Adipocyte (in vitro differentiated cells): ENCODE data around the gene HGD.
A peak's percentile ranks its signal among the peaks of the same experiment; 100 is the strongest.
"Not testable (repeated sequence)": the region's sequence is repeated elsewhere in the genome, so short reads cannot be mapped to it uniquely, and the experiment has no call there.

ENCODE experiments used
- DNase-seq: peaks from one replicate; pipeline ENCODE4 v3.0.0-alpha.2; 2015; ENCODE audit warnings: low read depth
- H3K27me3 ChIP-seq: replicated peaks from 2 replicates; pipeline ENCODE4 v1.7.0; 2013; ENCODE audit warnings: mild to moderate bottlenecking, low read length, moderate library complexity; ENCODE audit not compliant: control insufficient read depth, insufficient read depth
- H3K36me3 ChIP-seq: 2 replicates; pipeline ENCODE4 v1.7.0; 2013; ENCODE audit warnings: low read length, mild to moderate bottlenecking, moderate library complexity; ENCODE audit not compliant: control insufficient read depth, insufficient read depth, severe bottlenecking
- H3K4me1 ChIP-seq: 2 replicates; pipeline ENCODE4 v1.7.0; 2013; ENCODE audit warnings: mild to moderate bottlenecking, low read length, moderate library complexity; ENCODE audit not compliant: control insufficient read depth, insufficient read depth
- H3K4me3 ChIP-seq: 2 replicates; pipeline ENCODE4 v1.7.0; 2013; ENCODE audit warnings: mild to moderate bottlenecking, low read length, moderate library complexity
- H3K9ac ChIP-seq: 2 replicates; pipeline ENCODE4 v1.7.0; 2013; ENCODE audit warnings: mild to moderate bottlenecking, low read length, moderate library complexity
- H3K9me3 ChIP-seq: 2 replicates; pipeline ENCODE4 v1.7.0; 2013; ENCODE audit warnings: mild to moderate bottlenecking, low read length, moderate library complexity; ENCODE audit not compliant: control insufficient read depth

HGD gene

DNA sequence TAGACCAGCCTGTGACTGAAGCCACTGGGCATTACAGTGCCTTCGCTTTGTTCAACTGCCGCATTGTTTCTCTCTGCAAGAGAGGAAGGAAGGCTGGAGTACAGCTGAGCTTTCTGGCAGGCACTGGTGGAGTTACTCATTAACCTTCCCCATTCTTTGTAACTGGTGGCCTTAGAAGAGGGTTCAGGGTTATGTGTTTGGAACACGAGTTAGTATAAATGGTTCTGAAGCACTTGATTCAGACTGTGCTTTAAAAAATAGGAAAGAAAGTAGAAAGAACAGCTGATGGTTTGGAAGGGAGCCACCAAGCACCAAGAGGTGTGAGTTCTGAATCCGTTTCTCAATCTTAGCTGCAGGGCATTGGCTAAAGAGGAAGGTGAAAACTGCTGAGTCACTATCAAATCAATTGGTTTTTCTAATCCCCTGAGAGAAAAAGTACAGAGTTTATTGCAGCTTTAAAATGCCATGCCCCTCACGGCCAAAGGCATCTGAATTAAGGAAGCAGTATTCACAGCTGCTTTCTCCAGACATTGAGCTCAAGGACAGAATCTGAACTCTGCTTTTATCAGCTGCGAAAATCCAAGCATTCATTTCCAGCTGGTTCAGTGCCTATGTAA lies 3.6 kb downstream of the HGD start:
- no peaks in the 10 kb centered on the region for H3K36me3 ChIP-seq
- peak overlapping the region; percentile 71 for H3K4me3 ChIP-seq
- peak; percentile 90 for DNase-seq

DNA sequence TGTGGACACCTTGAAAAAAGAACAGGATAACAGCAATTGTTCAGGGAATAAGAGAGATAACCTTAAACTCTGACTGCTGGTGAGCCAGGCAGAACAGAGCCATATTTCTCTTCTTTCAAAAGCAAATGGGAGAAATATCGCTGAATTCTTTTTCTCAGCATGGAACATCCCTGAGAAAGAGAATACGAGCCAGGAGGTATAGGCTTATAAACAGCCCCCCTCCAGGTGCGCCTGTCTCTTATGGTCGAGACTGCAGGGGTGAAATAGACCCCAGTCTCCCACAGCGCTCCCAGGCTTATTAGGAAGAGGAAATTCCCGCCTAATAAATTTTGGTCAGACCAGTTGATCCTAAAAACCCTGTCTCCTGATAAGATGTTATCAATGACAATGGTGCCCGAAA lies 4.8 kb downstream of the HGD start:
- H3K36me3 ChIP-seq, H3K9ac ChIP-seq, H3K27me3 ChIP-seq, H3K9me3 ChIP-seq, H3K4me3 ChIP-seq, DNase-seq: not testable (repeated sequence)
- H3K4me1 ChIP-seq: peaks cover 15% of the 10 kb centered on the region

More for the DNA sequence above, 3.6 kb downstream of the HGD start:
- Histone ChIP-seq H3K9ac (peak overlapping the region; percentile 68), H3K27me3 (no peaks in the 10 kb centered on the region), H3K9me3 (no peaks in the 10 kb centered on the region), H3K4me1 (peaks cover 21% of the 10 kb centered on the region)

DNA sequence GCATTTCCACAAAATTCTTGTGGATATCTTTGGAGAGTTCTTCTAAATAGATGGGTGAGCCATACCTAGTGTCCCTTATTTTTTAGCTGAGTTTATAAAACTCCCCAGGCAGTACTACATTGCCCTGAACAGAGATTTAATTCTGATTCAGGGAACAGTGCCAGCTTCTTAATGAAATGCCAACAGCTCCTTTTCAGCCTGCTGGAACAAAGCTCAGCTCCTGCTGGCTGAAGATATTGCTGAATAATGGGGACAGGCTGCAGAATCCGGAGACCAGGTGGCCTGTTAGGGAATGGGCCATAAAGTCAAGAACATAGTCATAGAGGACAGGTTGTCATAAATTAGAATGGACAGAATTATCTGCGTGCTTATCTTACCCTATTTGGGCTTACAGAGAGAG lies 8.9 kb downstream of the HGD start:
- Histone ChIP-seq H3K36me3 (no peaks in the 10 kb centered on the region), H3K4me1 (peaks cover 4% of the 10 kb centered on the region), H3K4me3 (no peak overlapping the region), H3K9ac (no peak overlapping the region), H3K9me3 (no peaks in the 10 kb centered on the region), H3K27me3 (no peaks in the 10 kb centered on the region)
- DNase-seq: no peak

DNA sequence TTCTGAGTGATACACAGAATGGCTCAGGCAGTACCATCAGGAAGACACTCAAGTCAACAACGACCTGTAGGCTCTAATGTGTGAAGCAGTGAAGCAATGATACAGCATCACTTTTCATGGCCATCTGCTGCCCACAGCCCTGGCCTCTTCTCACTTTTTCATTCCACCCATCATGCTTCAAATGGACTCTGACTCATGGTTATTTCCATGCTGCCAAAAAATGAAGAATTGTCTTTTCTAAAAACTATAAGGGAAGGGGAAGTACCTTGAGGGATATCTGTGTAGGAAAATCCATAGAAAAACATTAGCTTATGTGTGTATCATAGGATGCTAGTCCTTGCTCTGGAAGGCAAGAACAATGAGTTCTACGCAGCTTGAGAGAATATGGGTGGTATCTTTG lies 11.5 kb downstream of the HGD start:
- H3K27me3 ChIP-seq: no peaks in the 10 kb centered on the region
- no peak overlapping the region for H3K4me3 ChIP-seq

DNA sequence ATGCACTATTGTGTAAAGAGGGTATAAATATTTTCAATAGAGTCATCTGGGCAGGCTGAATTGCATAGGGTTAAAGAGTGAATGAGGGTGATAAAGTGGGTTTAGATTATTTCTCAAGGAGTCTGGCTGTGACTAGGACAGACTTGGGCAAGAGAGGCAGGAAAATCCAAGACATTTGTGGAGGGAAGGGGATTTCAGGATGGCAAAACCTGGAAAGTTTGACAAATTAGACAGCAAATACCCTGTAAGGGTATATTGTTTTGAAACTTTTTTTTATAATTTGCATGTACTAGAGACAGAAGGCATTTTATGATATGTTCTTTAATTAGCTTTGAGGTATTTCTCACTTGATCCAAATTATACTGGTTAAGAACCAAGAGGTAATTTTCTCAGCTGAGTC lies 17.1 kb downstream of the HGD start:
- no peaks in the 10 kb centered on the region for H3K36me3 ChIP-seq
- no peak overlapping the region for H3K4me3 ChIP-seq
- H3K4me1 ChIP-seq: no peaks in the 10 kb centered on the region
- no peaks in the 10 kb centered on the region for H3K27me3 ChIP-seq
- no peak overlapping the region for H3K9ac ChIP-seq
- DNase-seq: no peak
- no peaks in the 10 kb centered on the region for H3K9me3 ChIP-seq

More for the DNA sequence above, 11.5 kb downstream of the HGD start:
- Histone ChIP-seq H3K4me1 (no peaks in the 10 kb centered on the region), H3K36me3 (no peaks in the 10 kb centered on the region), H3K9ac (no peak overlapping the region), H3K9me3 (no peaks in the 10 kb centered on the region)
- DNase-seq: no peak

DNA sequence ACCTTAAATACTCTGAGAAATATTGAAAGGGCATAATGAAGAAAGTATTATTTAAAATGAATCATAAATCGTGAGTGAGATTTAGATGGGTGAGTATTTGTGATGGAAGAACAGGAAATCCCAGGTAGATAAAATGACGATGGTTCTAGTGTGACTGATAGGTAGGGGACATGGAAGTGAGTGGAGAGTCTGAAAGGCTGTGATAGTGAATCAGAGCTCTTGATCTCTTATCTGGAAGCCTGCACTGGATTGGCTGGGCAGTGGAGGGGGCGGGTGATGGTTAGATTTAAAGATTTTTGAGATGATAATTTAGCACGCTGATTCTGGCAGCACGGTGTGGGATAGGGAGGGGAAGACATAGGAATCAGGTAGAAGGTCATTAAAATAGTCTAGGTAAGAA lies 20.1 kb downstream of the HGD start:
- no peak overlapping the region for H3K9ac ChIP-seq
- no peaks in the 10 kb centered on the region for H3K9me3 ChIP-seq
- no peak for DNase-seq
- H3K27me3 ChIP-seq: no peaks in the 10 kb centered on the region
- H3K4me1 ChIP-seq: no peaks in the 10 kb centered on the region
- no peaks in the 10 kb centered on the region for H3K36me3 ChIP-seq
- H3K4me3 ChIP-seq: no peak overlapping the region

DNA sequence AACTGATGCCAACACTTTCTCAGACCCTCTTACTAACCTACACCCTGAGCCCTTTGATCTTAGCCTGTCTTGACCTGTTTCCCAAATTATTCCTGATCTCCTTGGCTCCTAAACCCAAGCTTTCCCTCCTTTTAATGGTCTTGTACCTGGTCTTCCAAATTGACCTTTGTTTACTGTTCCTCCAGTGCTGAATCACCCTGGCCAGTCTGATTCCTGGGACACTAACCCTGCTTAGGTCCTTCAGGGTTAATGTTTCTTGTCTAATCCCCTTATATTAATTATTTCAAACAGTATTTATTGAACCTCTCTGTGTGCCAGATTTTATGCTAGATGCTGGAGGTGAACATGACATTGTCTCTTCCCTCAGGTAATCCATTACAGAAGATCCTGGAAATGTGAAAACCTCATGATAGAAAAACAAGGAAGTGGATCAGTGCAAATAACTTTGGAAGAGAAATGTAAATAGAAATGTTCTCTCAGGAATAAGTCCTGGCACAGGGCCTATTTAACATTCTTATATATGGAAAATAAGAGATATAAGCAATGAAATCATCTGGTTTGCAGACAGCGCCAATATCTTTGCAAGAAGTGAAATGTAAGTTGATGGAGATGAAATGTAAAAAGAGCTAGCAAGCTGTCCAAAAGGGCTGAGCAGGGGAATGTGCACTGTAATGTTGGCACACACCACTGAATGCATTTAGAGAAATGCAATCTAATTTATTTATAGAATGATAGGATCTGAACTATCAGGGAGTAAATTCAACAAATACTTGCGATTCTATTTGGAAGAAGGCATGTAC lies 20.7 kb downstream of the HGD start:
- no peaks in the 10 kb centered on the region for H3K36me3 ChIP-seq
- no peaks in the 10 kb centered on the region for H3K27me3 ChIP-seq
- no peak overlapping the region for H3K9ac ChIP-seq
- DNase-seq: peak; percentile 61
- no peaks in the 10 kb centered on the region for H3K9me3 ChIP-seq
- no peaks in the 10 kb centered on the region for H3K4me1 ChIP-seq
- no peak overlapping the region for H3K4me3 ChIP-seq

DNA sequence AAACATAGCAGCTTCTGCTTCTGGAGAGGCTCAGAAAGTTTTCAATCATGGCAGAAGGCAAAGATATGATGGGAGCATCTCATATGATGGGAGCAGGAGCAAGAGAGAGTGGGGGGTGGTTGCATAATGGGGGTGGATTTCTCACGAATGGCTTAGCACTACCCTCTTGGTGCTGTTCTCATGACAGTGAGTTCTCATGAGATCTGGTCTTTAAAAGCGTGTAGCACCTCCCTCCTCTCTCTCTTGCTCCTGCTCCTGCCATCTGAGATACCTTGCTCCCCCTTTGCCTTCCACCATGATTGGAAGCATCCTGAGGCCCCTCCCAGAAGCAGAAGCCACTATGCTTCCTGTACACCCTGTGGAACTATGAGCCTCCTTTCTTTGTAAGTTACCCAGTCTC lies 22.2 kb downstream of the HGD start:
- Histone ChIP-seq H3K9me3 (no peaks in the 10 kb centered on the region), H3K36me3 (no peaks in the 10 kb centered on the region), H3K4me3 (no peak overlapping the region), H3K27me3 (no peaks in the 10 kb centered on the region), H3K4me1 (no peaks in the 10 kb centered on the region), H3K9ac (no peak overlapping the region)
- DNase-seq: no peak

DNA sequence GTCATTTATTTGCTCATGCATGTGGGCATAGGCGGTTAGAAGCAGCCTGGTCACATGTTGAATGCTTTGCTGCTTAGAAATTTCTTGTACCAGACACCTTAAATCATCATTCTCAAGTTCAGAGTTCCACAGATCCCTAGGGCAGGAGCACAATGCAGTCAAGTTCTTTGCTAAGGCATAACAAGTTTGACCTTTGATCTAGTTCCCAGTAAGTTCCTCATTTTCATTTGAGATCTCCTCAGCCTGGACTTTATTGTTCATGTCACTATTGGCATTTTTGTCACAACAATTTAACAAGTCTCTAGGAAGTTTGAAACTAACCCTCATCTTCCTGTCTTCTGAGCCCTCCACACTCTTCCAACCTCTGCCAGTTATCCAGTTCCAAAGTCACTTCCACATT lies 22.8 kb downstream of the HGD start:
- Histone ChIP-seq H3K36me3 (no peaks in the 10 kb centered on the region), H3K9me3 (no peaks in the 10 kb centered on the region), H3K9ac (no peak overlapping the region), H3K27me3 (no peaks in the 10 kb centered on the region), H3K4me3 (no peak overlapping the region), H3K4me1 (no peaks in the 10 kb centered on the region)
- DNase-seq: no peak

DNA sequence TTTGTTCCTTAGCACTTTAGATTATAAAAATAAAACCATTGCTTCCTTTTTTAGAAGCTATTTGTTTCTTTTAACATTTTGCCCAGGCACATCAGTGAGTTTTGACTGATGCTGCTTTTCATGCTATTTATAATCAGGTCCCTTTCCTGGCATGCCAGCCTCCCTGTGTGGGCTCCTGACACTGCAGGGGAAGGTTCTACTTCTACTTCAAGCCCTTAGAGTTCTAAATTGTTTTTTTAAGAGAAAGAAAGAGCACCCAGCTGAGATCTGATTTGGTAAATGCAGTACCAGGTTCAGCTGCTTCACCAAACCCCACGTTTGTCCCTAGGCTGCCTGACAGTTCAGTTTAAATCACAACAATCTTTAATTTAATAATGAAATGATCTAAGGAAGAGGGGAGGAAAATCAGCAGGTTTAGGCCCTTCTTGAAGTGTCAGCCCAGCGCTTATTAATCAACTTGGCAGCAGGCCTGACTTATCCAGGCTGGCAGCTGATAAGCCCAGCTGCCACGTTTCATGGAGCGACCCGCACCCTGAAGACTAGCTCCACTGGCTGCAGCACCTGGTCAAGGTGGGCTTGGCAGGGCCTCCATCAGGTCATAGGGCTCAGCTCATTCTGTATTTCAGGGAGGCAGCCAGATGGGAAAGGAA lies 29.0 kb downstream of the HGD start:
- Histone ChIP-seq H3K9ac (no peak overlapping the region), H3K4me3 (no peak overlapping the region), H3K9me3 (no peaks in the 10 kb centered on the region), H3K27me3 (no peaks in the 10 kb centered on the region), H3K4me1 (no peaks in the 10 kb centered on the region), H3K36me3 (no peaks in the 10 kb centered on the region)
- DNase-seq: no peak

DNA sequence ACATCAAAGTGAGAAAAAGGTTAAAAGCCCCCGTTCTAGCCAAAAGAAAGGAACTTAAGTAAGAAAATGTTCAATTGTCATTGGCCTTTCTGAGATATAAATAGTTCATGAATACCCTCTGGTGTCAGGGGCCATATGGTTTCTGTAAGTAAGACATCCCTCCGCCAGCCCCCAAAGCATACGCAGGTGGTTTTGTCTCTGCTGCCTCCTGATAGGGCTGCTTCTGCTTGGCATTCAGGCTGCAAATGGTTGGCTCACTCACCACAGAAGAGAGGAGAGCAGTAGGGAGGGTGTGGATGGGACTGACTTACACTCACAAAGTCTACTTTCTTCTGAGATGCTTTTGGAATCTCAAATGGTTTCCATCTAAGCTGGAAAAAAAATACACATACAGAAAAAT lies 29.8 kb downstream of the HGD start:
- no peak for DNase-seq
- Histone ChIP-seq H3K9ac (no peak overlapping the region), H3K27me3 (no peaks in the 10 kb centered on the region), H3K4me1 (no peaks in the 10 kb centered on the region), H3K9me3 (no peaks in the 10 kb centered on the region), H3K36me3 (no peaks in the 10 kb centered on the region), H3K4me3 (no peak overlapping the region)
